ENCODE results near the gene KSR1.
A peak's percentile ranks its signal among the peaks of the same experiment; 100 is the strongest.
"Not testable (repeated sequence)": the region's sequence is repeated elsewhere in the genome, so short reads cannot be mapped to it uniquely, and the experiment has no call there.

Gene KSR1

DNA sequence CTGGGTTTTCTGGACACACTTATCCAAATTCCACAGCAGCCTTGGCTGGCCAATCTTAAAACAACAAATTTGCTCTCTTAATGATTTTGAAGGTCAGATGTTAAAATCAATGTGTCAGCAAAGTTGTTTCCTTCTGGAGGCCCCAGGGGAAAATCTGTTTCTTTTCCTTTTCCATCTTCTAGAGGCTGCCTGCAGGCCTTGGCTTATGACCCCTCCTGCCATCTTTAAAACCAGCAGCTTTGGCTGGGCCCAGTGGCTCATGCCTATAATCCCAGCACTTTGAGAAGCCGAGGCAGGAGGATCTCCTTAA is 177.7 kb downstream of the KSR1 start:
- TF ChIP-seq ZFX (IDR thresholded peaks at IDR 0.05): no peak
- TF ChIP-seq, protein P1, sequence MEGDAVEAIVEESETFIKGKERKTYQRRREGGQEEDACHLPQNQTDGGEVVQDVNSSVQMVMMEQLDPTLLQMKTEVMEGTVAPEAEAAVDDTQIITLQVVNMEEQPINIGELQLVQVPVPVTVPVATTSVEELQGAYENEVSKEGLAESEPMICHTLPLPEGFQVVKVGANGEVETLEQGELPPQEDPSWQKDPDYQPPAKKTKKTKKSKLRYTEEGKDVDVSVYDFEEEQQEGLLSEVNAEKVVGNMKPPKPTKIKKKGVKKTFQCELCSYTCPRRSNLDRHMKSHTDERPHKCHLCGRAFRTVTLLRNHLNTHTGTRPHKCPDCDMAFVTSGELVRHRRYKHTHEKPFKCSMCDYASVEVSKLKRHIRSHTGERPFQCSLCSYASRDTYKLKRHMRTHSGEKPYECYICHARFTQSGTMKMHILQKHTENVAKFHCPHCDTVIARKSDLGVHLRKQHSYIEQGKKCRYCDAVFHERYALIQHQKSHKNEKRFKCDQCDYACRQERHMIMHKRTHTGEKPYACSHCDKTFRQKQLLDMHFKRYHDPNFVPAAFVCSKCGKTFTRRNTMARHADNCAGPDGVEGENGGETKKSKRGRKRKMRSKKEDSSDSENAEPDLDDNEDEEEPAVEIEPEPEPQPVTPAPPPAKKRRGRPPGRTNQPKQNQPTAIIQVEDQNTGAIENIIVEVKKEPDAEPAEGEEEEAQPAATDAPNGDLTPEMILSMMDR (conservative IDR thresholded peaks at IDR 0.05): no peak
- H3K27ac ChIP-seq: no peak overlapping the region

DNA sequence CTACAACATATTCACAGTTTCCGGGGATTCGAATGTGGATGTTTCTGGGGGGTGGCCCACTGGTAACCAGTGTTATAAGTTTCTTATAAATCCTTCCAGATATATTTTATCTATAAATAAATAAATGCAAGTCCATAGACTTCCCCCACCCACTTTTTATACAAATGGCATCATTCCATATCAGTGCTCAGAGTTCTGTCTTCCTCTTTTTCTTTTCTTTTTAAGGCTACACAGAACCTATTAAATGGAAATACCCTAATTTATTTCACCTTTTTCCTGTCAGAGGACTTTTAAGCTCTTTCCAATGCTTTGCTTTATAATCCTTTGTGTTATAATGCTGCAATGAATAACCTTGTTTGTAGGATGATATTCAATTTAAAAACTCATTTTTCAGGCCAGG is 178.5 kb downstream of the KSR1 start:
- no peak overlapping the region for H3K27ac ChIP-seq
- TF ChIP-seq ZFX (IDR thresholded peaks at IDR 0.05): no peak
- TF ChIP-seq, protein P1 (conservative IDR thresholded peaks at IDR 0.05): no peak

DNA sequence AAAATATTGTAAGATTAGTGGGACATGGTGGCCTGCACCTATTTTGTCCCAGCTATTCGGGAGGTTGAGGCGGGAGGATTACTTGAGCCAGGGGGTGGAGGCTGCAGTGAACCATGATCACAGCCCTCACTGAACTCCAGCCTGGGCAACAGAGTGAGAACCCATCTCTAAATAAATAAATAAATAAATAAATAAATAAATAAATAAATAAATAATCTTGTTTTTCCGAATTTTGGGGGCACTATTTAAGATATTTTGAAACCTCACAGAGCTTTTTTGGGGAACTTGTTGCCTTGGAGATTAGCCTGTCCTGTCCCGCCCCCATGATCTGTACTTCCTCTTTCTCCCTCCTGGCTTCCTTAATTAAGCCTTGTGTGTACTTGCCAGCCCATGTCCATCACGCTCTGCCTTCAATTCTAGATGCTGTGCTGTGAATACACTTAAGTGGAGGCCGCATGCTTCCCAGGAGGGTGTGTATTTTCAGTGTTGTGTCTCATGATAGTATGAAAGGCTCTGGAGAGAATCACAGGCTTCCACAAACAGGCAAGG is 179.1 kb downstream of the KSR1 start:
- H3K27ac ChIP-seq: no peak overlapping the region
- TF ChIP-seq ZFX (IDR thresholded peaks at IDR 0.05): no peak
- TF ChIP-seq, protein P1 (conservative IDR thresholded peaks at IDR 0.05): no peak

DNA sequence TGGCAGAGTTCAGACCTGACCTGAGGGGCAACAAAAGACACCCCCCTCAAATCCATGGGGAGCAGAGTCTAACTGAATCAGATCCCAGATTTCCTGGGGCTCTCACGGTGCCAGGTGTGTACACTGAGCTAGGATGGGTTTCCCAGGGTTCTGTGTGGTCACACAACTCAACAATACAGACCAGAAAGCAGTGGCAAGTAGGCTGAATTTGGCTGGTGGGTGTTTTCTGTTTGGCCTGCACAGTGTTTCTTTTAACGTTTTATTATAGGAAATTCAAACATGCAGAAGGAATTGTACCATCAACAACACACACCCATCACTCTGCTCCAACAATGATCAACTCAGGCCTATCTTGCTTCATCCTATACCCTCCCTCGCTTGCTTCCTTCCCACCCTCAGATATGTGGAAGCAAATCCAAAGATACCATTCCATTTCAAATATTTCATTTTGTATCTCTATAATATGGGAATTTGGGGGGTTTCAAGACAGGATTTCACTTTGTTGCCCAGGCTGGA is 179.8 kb downstream of the KSR1 start:
- not testable (repeated sequence) for H3K27ac ChIP-seq

DNA sequence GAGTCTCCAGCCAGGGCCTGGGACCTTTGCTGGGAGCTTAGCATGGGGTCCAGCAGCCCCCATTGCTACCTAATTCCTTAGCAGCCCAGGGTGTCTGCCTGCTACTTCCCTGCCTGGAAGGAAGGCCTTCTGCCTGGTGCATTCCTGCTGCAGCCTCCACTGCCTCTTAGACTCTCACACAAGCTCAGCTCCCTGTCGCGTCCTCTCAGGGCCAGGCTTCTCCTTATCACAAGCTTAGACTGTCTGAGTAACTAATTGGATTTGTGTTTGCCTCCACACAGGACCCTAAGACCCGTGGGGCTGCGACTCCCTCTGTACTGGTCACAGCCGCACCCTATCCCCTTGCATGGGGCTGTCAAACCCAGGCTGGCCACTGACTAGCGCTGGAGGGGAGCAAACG is 181.6 kb downstream of the KSR1 start:
- not testable (repeated sequence) for H3K27ac ChIP-seq

DNA sequence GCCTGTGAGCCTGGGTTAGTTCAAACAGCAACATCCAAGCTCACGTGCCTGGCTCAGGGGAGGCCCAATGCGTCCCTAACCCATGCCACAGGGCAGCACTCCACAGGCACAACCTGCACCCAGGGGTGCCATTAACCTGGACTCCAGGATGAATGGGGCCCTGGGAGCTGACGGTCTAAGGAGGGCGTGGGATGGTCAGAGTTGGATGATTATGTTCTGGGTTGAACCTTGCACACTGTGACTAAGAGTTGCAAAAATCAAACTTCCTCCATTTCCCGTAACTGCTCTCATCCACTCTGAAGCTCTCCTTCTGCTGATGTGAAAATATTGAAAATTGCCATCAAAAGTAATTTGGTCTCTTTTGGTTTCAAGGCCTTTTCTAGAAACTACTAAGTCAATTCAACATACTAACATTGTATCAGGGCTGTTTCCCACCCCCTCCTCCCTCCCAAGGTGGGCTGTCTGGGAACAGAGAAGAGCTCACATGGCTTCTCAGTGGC is 182.2 kb downstream of the KSR1 start:
- not testable (repeated sequence) for H3K27ac ChIP-seq

DNA sequence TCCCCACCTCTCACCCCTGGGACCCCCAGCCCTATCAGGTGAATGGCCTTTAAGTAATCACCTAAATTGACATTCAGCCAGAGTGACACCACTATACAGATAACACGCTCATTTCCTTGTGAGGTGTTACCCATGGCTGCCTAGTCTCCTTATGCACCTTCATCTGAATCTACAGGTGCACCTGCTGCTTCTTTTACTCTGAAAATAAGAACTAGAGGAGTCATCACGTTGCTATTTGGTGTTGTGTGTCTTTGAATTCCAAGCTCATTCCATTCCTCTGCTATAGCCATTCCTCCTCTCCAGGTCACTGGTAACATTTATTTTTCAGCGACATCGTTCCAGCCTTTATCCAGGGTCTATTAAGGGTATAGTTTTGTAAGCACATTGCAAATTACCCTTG is 184.5 kb downstream of the KSR1 start:
- H3K27ac ChIP-seq: no peak overlapping the region
- no peak for TF ChIP-seq ZFX (IDR thresholded peaks at IDR 0.05)
- TF ChIP-seq, protein P1 (conservative IDR thresholded peaks at IDR 0.05): no peak

DNA sequence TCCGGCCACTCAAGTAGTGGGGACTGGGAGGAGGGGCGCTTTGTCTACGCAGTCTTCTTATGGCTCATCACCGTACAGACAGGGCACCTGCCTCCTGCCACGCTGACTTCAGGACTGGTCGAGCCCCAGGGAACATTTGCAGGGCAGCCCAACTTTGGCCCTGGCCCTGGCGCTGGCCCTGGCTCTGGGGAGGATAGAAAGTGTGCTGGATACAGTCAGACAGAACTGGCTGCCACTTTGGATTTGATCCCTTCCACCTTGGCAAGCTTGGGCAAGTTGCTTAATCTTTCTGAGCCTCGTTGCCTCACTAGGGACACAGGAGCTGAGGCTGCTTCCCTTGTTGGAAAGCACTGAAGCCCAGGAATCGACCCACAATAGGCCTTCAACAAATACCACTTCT is 188.3 kb downstream of the KSR1 start:
- no peak for TF ChIP-seq ZFX (IDR thresholded peaks at IDR 0.05)
- TF ChIP-seq, protein P1 (conservative IDR thresholded peaks at IDR 0.05): no peak
- no peak overlapping the region for H3K27ac ChIP-seq

DNA sequence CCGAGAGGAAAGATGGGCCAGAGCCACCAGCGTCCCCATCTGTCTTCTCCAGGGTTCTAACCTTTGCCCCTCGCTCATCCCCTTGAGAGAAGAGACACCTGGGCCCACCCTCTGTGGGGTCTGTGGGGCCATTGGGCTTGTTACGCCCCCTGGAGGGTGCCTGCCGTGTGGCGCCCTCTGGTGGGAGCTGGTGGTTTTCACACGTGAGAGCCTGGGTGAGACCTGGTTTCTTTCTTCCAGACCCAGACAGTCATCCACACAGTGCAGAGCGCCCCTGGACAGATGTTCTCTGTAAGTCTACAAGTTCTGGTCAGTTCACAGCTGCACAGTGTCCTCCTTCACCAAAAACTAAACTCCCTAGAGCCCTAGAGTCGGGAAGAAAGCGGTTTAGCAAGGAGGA is 189.4 kb downstream of the KSR1 start:
- TF ChIP-seq, protein P1 (conservative IDR thresholded peaks at IDR 0.05): peak; percentile 50
- not testable (repeated sequence) for H3K27ac ChIP-seq
